HEK293 (cell line): ENCODE data around the gene WNT1.
A peak's percentile ranks its signal among the peaks of the same experiment; 100 is the strongest.

Source experiments
- CTCF ChIA-PET: fragments of 350-600 bp; formaldehyde crosslinking; extraction: SDS; loops from one replicate; lab custom pipeline; 2021; ENCODE audit warnings: antibody characterized with exemption; lab: Yijun Ruan, JAX
- POLR2A ChIA-PET: fragments of 300-600 bp; formaldehyde crosslinking; extraction: SDS; loops from one replicate; lab custom pipeline; 2020; ENCODE audit warnings: antibody characterized with exemption, inconsistent platforms; lab: Yijun Ruan, JAX
- H3K27ac ChIP-seq: fragments of 200-500 bp; sonication (Bioruptor generic); 2 replicates; pipeline ENCODE4 v1.5.1; 2014; ENCODE audit warnings: low read depth, low read length, control low read depth, inconsistent platforms; ENCODE audit errors: extremely low read depth
- H3K36me3 ChIP-seq, 2 experiments: fragments of 200-500 bp in 1 of 2; sonication (Bioruptor generic) in 1 of 2; 1 replicate in 1 of 2; 2 replicates in 1 of 2; pipeline ENCODE4 v1.5.1; 2014 to 2017; ENCODE audit warnings: inconsistent platforms in 2 of 2, low read length in 2 of 2; ENCODE audit not compliant: control insufficient read depth in 2 of 2, insufficient read depth in 1 of 2
- H3K4me1 ChIP-seq: fragments of 200-500 bp; sonication (Bioruptor generic); 2 replicates; pipeline ENCODE4 v1.5.1; 2014; ENCODE audit warnings: mild to moderate bottlenecking, low read length, inconsistent platforms; ENCODE audit not compliant: control insufficient read depth, insufficient read depth
- H3K4me3 ChIP-seq: 2 replicates; pipeline ENCODE4 v1.5.1; 2011; ENCODE audit warnings: low read depth, mild to moderate bottlenecking, control low read depth, low read length, moderate library complexity
- H3K9me3 ChIP-seq: fragments of 200-500 bp; sonication (Bioruptor generic); 2 replicates; pipeline ENCODE4 v1.5.1; 2014; ENCODE audit warnings: low read depth, low read length, inconsistent platforms; ENCODE audit not compliant: control insufficient read depth, insufficient read depth
- EGR2 ChIP-seq: fragments of 450-650 bp; formaldehyde crosslinking; IDR thresholded peaks from 2 replicates; pipeline ENCODE4 v1.5.1; 2016; ENCODE audit warnings: low read depth, missing biosample characterization, missing genetic modification characterization
- FEZF1 ChIP-seq: fragments of 450-650 bp; formaldehyde crosslinking; IDR thresholded peaks from 2 replicates; pipeline ENCODE4 v1.5.1; 2016; ENCODE audit warnings: missing biosample characterization, missing genetic modification characterization
- HOXA7 ChIP-seq: sonication (generic); formaldehyde crosslinking; IDR thresholded peaks from 2 replicates; pipeline ENCODE4 v1.8.1; 2022; ENCODE audit warnings: missing genetic modification reagents, borderline replicate concordance
- KLF10 ChIP-seq: fragments of 450-650 bp; IDR thresholded peaks from 2 replicates; pipeline ENCODE4 v1.5.1; 2018; ENCODE audit warnings: missing biosample characterization, mild to moderate bottlenecking, missing genetic modification characterization
- KLF9 ChIP-seq: fragments of 450-650 bp; formaldehyde crosslinking; IDR thresholded peaks from 2 replicates; pipeline ENCODE4 v1.5.1; 2016; ENCODE audit warnings: missing biosample characterization, missing genetic modification characterization, low read depth
- OVOL3 ChIP-seq: fragments of 450-650 bp; formaldehyde crosslinking; IDR thresholded peaks from 2 replicates; pipeline ENCODE4 v1.5.1; 2016; ENCODE audit warnings: missing biosample characterization, missing genetic modification characterization
- SP3 ChIP-seq: fragments of 450-650 bp; formaldehyde crosslinking; IDR thresholded peaks from 2 replicates; pipeline ENCODE4 v1.5.1; 2016; ENCODE audit warnings: missing biosample characterization, missing genetic modification characterization
- TRIM28 ChIP-seq: IDR thresholded peaks from 2 replicates; pipeline ENCODE4 v1.6.1; 2011; ENCODE audit warnings: low read length, control low read depth, borderline replicate concordance
- ZBTB1 ChIP-seq: fragments of 450-650 bp; formaldehyde crosslinking; IDR thresholded peaks from 2 replicates; pipeline ENCODE4 v1.5.1; 2016; ENCODE audit warnings: missing biosample characterization, missing genetic modification characterization
- ZFHX2 ChIP-seq: fragments of 450-650 bp; formaldehyde crosslinking; conservative IDR thresholded peaks from 2 replicates; pipeline ENCODE4 v1.5.1; 2016; ENCODE audit warnings: missing biosample characterization, missing genetic modification characterization
- ZFP37 ChIP-seq: fragments of 450-650 bp; formaldehyde crosslinking; IDR thresholded peaks from 2 replicates; pipeline ENCODE4 v1.5.1; 2016; ENCODE audit warnings: missing biosample characterization, missing genetic modification characterization
- ZNF239 ChIP-seq: fragments of 450-650 bp; formaldehyde crosslinking; IDR thresholded peaks from 2 replicates; pipeline ENCODE4 v1.5.1; 2016; ENCODE audit warnings: missing biosample characterization, missing genetic modification characterization
- ZNF302 ChIP-seq: fragments of 450-650 bp; formaldehyde crosslinking; IDR thresholded peaks from 2 replicates; pipeline ENCODE4 v1.5.1; 2016; ENCODE audit warnings: missing biosample characterization, missing genetic modification characterization, low read depth
- ZNF394 ChIP-seq: fragments of 450-650 bp; formaldehyde crosslinking; IDR thresholded peaks from 2 replicates; pipeline ENCODE4 v1.5.1; 2016; ENCODE audit warnings: missing biosample characterization, missing genetic modification characterization, mild to moderate bottlenecking, moderate library complexity, borderline replicate concordance
- ZNF530 ChIP-seq: fragments of 450-650 bp; formaldehyde crosslinking; IDR thresholded peaks from 2 replicates; pipeline ENCODE4 v1.5.1; 2016; ENCODE audit warnings: low read depth, missing biosample characterization, missing genetic modification characterization
- ZNF561 ChIP-seq: fragments of 450-650 bp; IDR thresholded peaks from 2 replicates; pipeline ENCODE4 v1.5.1; 2018; ENCODE audit warnings: missing biosample characterization, missing genetic modification characterization, borderline replicate concordance
- ZNF660 ChIP-seq: fragments of 450-650 bp; IDR thresholded peaks from 2 replicates; pipeline ENCODE4 v1.5.1; 2018; ENCODE audit warnings: missing biosample characterization, mild to moderate bottlenecking, missing genetic modification characterization
- ZNF768 ChIP-seq: fragments of 450-650 bp; formaldehyde crosslinking; IDR thresholded peaks from 2 replicates; pipeline ENCODE4 v1.5.1; 2018; ENCODE audit warnings: missing biosample characterization, mild to moderate bottlenecking, missing genetic modification characterization
- TF ChIP-seq, protein P1 (sequence below): fragments of 450-650 bp; formaldehyde crosslinking; IDR thresholded peaks from 2 replicates; pipeline ENCODE4 v1.5.1; 2016; ENCODE audit warnings: missing biosample characterization, missing genetic modification characterization
- TF ChIP-seq, protein P2 (sequence below): fragments of 450-650 bp; formaldehyde crosslinking; IDR thresholded peaks from 2 replicates; pipeline ENCODE4; 2016; ENCODE audit warnings: missing biosample characterization, missing genetic modification characterization
- TF ChIP-seq, protein P3 (sequence below): fragments of 450-650 bp; formaldehyde crosslinking; IDR thresholded peaks from 2 replicates; pipeline ENCODE4 v1.5.1; 2016; ENCODE audit warnings: missing biosample characterization, missing genetic modification characterization
- TF ChIP-seq, protein P4 (sequence below): fragments of 450-650 bp; formaldehyde crosslinking; IDR thresholded peaks from 2 replicates; pipeline ENCODE4 v1.5.1; 2017; ENCODE audit warnings: missing biosample characterization, missing genetic modification characterization
- TF ChIP-seq, protein P5 (sequence below): fragments of 450-650 bp; formaldehyde crosslinking; IDR thresholded peaks from 2 replicates; pipeline ENCODE4 v1.5.1; 2017; ENCODE audit warnings: missing biosample characterization, missing genetic modification characterization
- TF ChIP-seq, protein P6 (sequence below): fragments of 450-650 bp; formaldehyde crosslinking; IDR thresholded peaks from 2 replicates; pipeline ENCODE4 v1.5.1; 2016; ENCODE audit warnings: missing biosample characterization, missing genetic modification characterization, low read depth

WNT1 gene

DNA sequence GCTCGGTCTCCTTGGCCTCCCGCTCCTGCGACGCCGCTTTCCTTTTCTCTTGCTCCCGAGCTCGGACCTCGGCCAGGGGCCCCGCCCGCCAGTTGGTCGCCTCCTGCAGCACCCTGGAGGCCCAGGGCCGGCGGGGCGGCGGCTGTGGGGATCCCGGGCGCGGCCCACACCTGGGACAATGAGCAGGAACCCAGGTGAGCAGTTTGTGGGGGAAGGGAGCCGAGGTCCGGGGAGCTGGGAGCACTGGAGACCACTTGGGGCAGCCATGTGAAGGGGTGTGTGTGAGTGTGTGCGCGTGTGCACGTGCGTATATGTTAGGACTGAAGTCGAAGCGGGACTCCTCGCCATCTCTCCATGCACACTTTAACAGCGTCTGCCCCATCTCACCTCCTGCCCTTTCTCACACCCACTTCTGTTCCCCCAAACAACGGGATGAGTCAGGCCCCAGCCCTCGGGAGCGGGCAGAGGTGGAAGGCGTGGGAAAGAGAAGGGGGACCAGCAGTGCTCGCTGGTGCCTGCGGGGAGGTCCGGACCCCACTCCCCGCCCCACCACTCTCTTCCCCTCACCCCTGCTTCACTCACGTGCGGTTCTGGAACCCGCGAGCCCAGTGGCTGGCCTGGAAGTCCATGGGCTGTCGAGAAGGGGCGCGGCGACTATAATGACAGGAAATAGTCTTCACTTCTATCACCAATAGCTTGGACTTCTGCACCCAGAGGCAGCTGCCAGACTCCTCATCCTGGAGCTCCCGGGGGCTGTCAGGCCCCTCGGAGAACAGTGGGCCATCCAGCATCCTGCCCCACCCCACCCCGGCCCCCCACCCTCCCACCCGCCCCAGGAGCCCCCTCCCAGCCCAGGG lies 20.6 kb downstream of the WNT1 start:
- ChIA-PET CTCF (interaction anchor here (0.6 to 5.7 kb wide), 11 partner anchors 11 to 108 kb away, joined by 3 to 37 read pairs (median 3); a partner anchor contains a TSS), POLR2A (interaction anchor here (1.8 to 1.9 kb wide), 2 partner anchors 11 to 55 kb away, joined by 4 to 5 read pairs; no protein-coding TSS in a partner anchor)
- TF ChIP-seq ZFP37 (tag by site-specific recombination) (no peak), ZNF302 (tag by site-specific recombination) (no peak), KLF9 (tag by site-specific recombination) (0 out of 2 replicates have a peak, but pooled peaks have one; percentile 11), HOXA7 (no peak), TRIM28 (no peak), ZNF768 (tag by site-specific recombination) (no peak), KLF10 (tag by site-specific recombination) (no peak), ZNF660 (tag by site-specific recombination) (no peak), ZNF239 (tag by site-specific recombination) (no peak), SP3 (tag by site-specific recombination) (no peak), ZNF561 (tag by site-specific recombination) (no peak), EGR2 (peak; percentile 21; the same call in 1 of the 2 replicates), ZNF530 (no peak), OVOL3 (no peak), ZNF394 (tag by site-specific recombination) (no peak), ZFHX2 (tag by site-specific recombination) (peak; percentile 80), FEZF1 (tag by site-specific recombination) (no peak), ZBTB1 (no peak)
- TF ChIP-seq, protein P1, sequence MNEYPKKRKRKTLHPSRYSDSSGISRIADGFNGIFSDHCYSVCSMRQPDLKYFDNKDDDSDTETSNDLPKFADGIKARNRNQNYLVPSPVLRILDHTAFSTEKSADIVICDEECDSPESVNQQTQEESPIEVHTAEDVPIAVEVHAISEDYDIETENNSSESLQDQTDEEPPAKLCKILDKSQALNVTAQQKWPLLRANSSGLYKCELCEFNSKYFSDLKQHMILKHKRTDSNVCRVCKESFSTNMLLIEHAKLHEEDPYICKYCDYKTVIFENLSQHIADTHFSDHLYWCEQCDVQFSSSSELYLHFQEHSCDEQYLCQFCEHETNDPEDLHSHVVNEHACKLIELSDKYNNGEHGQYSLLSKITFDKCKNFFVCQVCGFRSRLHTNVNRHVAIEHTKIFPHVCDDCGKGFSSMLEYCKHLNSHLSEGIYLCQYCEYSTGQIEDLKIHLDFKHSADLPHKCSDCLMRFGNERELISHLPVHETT (tag by site-specific recombination) = no peak
- TF ChIP-seq, protein P2, sequence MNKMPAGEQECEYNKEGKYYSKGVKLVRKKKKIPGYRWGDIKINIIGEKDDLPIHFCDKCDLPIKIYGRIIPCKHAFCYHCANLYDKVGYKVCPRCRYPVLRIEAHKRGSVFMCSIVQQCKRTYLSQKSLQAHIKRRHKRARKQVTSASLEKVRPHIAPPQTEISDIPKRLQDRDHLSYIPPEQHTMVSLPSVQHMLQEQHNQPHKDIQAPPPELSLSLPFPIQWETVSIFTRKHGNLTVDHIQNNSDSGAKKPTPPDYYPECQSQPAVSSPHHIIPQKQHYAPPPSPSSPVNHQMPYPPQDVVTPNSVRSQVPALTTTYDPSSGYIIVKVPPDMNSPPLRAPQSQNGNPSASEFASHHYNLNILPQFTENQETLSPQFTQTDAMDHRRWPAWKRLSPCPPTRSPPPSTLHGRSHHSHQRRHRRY (tag by site-specific recombination) = no peak
- TF ChIP-seq, protein P3, sequence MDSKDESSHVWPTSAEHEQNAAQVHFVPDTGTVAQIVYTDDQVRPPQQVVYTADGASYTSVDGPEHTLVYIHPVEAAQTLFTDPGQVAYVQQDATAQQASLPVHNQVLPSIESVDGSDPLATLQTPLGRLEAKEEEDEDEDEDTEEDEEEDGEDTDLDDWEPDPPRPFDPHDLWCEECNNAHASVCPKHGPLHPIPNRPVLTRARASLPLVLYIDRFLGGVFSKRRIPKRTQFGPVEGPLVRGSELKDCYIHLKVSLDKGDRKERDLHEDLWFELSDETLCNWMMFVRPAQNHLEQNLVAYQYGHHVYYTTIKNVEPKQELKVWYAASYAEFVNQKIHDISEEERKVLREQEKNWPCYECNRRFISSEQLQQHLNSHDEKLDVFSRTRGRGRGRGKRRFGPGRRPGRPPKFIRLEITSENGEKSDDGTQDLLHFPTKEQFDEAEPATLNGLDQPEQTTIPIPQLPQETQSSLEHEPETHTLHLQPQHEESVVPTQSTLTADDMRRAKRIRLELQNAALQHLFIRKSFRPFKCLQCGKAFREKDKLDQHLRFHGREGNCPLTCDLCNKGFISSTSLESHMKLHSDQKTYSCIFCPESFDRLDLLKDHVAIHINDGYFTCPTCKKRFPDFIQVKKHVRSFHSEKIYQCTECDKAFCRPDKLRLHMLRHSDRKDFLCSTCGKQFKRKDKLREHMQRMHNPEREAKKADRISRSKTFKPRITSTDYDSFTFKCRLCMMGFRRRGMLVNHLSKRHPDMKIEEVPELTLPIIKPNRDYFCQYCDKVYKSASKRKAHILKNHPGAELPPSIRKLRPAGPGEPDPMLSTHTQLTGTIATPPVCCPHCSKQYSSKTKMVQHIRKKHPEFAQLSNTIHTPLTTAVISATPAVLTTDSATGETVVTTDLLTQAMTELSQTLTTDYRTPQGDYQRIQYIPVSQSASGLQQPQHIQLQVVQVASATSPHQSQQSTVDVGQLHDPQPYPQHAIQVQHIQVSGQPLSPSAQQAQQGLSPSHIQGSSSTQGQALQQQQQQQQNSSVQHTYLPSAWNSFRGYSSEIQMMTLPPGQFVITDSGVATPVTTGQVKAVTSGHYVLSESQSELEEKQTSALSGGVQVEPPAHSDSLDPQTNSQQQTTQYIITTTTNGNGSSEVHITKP (tag by site-specific recombination) = no peak
- TF ChIP-seq, protein P4, sequence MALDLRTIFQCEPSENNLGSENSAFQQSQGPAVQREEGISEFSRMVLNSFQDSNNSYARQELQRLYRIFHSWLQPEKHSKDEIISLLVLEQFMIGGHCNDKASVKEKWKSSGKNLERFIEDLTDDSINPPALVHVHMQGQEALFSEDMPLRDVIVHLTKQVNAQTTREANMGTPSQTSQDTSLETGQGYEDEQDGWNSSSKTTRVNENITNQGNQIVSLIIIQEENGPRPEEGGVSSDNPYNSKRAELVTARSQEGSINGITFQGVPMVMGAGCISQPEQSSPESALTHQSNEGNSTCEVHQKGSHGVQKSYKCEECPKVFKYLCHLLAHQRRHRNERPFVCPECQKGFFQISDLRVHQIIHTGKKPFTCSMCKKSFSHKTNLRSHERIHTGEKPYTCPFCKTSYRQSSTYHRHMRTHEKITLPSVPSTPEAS (tag by site-specific recombination) = peak; percentile 77
- TF ChIP-seq, protein P5, sequence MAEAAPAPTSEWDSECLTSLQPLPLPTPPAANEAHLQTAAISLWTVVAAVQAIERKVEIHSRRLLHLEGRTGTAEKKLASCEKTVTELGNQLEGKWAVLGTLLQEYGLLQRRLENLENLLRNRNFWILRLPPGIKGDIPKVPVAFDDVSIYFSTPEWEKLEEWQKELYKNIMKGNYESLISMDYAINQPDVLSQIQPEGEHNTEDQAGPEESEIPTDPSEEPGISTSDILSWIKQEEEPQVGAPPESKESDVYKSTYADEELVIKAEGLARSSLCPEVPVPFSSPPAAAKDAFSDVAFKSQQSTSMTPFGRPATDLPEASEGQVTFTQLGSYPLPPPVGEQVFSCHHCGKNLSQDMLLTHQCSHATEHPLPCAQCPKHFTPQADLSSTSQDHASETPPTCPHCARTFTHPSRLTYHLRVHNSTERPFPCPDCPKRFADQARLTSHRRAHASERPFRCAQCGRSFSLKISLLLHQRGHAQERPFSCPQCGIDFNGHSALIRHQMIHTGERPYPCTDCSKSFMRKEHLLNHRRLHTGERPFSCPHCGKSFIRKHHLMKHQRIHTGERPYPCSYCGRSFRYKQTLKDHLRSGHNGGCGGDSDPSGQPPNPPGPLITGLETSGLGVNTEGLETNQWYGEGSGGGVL (tag by site-specific recombination) = 0 out of 2 replicates have a peak, but pooled peaks have one; percentile 33
- TF ChIP-seq, protein P6, sequence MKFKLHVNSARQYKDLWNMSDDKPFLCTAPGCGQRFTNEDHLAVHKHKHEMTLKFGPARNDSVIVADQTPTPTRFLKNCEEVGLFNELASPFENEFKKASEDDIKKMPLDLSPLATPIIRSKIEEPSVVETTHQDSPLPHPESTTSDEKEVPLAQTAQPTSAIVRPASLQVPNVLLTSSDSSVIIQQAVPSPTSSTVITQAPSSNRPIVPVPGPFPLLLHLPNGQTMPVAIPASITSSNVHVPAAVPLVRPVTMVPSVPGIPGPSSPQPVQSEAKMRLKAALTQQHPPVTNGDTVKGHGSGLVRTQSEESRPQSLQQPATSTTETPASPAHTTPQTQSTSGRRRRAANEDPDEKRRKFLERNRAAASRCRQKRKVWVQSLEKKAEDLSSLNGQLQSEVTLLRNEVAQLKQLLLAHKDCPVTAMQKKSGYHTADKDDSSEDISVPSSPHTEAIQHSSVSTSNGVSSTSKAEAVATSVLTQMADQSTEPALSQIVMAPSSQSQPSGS (tag by site-specific recombination) = no peak

More for the DNA sequence above, 20.6 kb downstream of the WNT1 start:
- Histone ChIP-seq H3K36me3 (peaks cover 5 to 38% of the 10 kb centered on the region in 2 experiments; a peak in 2 of 3 replicates), H3K4me1 (peaks cover 6% of the 10 kb centered on the region), H3K27ac (no peak overlapping the region), H3K9me3 (no peaks in the 10 kb centered on the region), H3K4me3 (no peak overlapping the region; the same call in 1 of the 2 replicates)
